Measurements from ENCODE around the gene TRAPPC10. TPM values are rescaled to one million over a fixed set of nuclear protein-coding genes. Genes with fewer than 3 reads are reported as not detected.
"Not testable (repeated sequence)": the region's sequence is repeated elsewhere in the genome, so short reads cannot be mapped to it uniquely, and the experiment has no call there.

Gene TRAPPC10
- total and polyA plus RNA-seq, 9 of the 15 experiments (the other 6 are each of a cell fraction or from before 2014, with no cell fraction given), result 1.1 to 33.8 (median 24.3) TPM

DNA sequence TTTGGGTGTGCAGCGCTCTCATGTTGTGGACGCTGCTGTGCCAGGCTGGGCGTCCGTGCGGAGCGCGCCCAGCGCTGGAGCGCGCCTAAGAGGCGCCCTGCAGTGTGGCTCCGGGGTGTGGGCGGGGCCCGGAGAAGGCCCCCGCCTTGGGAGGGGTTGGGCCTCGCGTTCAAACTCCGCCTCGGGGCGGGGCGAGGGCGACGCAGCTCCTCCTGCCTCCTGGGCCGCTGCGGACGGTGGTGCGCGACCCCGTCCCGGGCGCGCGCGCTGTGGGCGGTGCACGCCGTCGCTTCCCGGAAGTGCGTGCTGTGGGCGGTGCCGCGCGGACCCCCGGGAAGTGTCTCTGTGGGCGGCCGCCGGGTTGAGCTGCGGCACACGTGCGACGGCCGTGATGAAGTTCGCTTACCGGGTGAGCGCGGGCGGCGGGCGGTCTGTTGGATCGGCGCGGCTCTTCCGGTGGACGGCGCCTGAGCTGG is 95.0 kb downstream of the TRAPPC10 start, which contains the start of gene PWP2:
TSS of gene PWP2 (plus strand) at position 374 of the 476 bp plus-strand sequence. CDS start at position 392, 18 bp downstream.
- H3K27me3 ChIP-seq (ENCODE audit: control insufficient read depth in 2 of 2, insufficient read depth in 2 of 2, low read length in 2 of 2); H3K79me2 ChIP-seq (ENCODE audit: control insufficient read depth, insufficient read depth, low read length); POLR2A ChIA-PET; H3K9me3 ChIP-seq (replicated peaks; ENCODE audit: control insufficient read depth, insufficient read depth, low read depth, low read length); intact Hi-C loops (cut with micrococcal nuclease); H3K36me3 ChIP-seq (ENCODE audit: control insufficient read depth, insufficient read depth, low read length); H3K9me1 ChIP-seq (ENCODE audit: control insufficient read depth, insufficient read depth, low read length); H2AFZ ChIP-seq (ENCODE audit: low read depth, low read length); H3K27ac ChIP-seq (ENCODE audit: extremely low read depth, low read depth, low read length); H3K4me2 ChIP-seq (ENCODE audit: insufficient read depth, low read length); H4K20me1 ChIP-seq (replicated peaks; ENCODE audit: control insufficient read depth, insufficient read depth, low read length); H3K4me1 ChIP-seq (replicated peaks in 1 of 2; ENCODE audit: control insufficient read depth in 2 of 2, insufficient read depth in 2 of 2, low read length in 2 of 2); BruUV-seq (replicated peaks); H3K9ac ChIP-seq (ENCODE audit: insufficient read depth in 1 of 2, low read depth in 2 of 2, low read length in 2 of 2); DNase-seq (ENCODE audit: extremely low read depth in 1 of 4, low spot score in 3 of 4); in situ Hi-C loops (cut with MboI); CTCF ChIA-PET (ENCODE audit: low intra/inter-chr PET ratio): not testable (repeated sequence)
- peak; percentile 38 for TF ChIP-seq RBFOX2 (IDR thresholded peaks at IDR 0.05; ENCODE audit: low read depth, low read length)
- peak; percentile 44 for TF ChIP-seq POLR2G (IDR thresholded peaks at IDR 0.05; ENCODE audit: low read depth, low read length)
- ATAC-seq (peak; percentile 91), FAIRE-seq (peak; percentile 89)
- peak within 1 kb of the TSS; percentile 22; the same call in 1 of the 2 replicates for H3K4me3 ChIP-seq
- WGBS (ENCODE audit: insufficient coverage, low coverage, missing lambda C conversion rate), result no CpG with 5 or more reads among the region's 66 CpGs

GRCh38 chr21:44107589-44107988 is 95.5 kb downstream of the TRAPPC10 start:
- BruUV-seq (replicated peaks); intact Hi-C loops (cut with micrococcal nuclease); H3K27me3 ChIP-seq (ENCODE audit: control insufficient read depth in 2 of 2, insufficient read depth in 2 of 2, low read length in 2 of 2); DNase-seq (ENCODE audit: extremely low read depth in 1 of 4, low spot score in 3 of 4); FAIRE-seq; in situ Hi-C loops (cut with MboI); H4K20me1 ChIP-seq (replicated peaks; ENCODE audit: control insufficient read depth, insufficient read depth, low read length); H3K9me3 ChIP-seq (replicated peaks; ENCODE audit: control insufficient read depth, insufficient read depth, low read depth, low read length); POLR2A ChIA-PET; H3K9me1 ChIP-seq (ENCODE audit: control insufficient read depth, insufficient read depth, low read length); H3K27ac ChIP-seq (ENCODE audit: extremely low read depth, low read depth, low read length); H3K4me1 ChIP-seq (replicated peaks in 1 of 2; ENCODE audit: control insufficient read depth in 2 of 2, insufficient read depth in 2 of 2, low read length in 2 of 2); H2AFZ ChIP-seq (ENCODE audit: low read depth, low read length); H3K9ac ChIP-seq (ENCODE audit: insufficient read depth in 1 of 2, low read depth in 2 of 2, low read length in 2 of 2); H3K79me2 ChIP-seq (ENCODE audit: control insufficient read depth, insufficient read depth, low read length); CTCF ChIA-PET (ENCODE audit: low intra/inter-chr PET ratio); H3K4me2 ChIP-seq (ENCODE audit: insufficient read depth, low read length); H3K36me3 ChIP-seq (ENCODE audit: control insufficient read depth, insufficient read depth, low read length): not testable (repeated sequence)
- peak; percentile 75 for ATAC-seq
- H3K4me3 ChIP-seq, result peak overlapping the region; percentile 22; the same call in 1 of the 2 replicates
- WGBS (ENCODE audit: insufficient coverage, low coverage, missing lambda C conversion rate), result no CpG with 5 or more reads among the region's 31 CpGs

DNA sequence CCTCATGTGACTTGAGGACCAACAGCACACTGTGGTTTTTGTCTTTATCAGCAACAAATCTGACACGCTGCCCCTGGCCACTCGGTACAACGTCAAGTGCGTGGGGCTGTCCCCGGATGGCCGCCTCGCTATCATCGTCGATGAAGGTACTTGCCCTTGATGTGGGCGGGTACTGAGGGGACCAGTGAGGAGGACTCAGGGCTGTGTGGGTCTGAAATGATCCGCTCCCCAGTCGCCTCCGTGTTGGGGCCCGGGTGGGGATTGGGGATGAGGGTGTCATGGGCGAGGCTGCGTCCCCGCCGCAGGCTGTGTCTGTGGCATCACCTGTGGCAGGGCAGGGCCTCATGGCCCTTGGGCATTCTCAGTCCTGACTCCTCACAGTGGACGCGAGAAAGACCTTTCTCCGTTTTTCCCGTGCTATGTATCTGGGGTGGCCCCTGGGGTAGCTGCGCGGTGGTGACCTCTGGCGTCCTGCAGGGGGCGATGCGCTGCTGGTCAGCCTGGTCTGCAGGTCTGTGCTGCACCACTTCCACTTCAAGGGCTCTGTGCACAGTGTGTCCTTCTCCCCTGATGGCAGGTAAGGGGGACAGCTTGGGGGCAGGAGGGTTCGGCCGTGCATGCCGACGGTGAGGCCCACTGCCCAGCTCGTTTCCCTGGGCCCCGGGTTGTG is 101.7 kb downstream of the TRAPPC10 start:
- H3K9me3 ChIP-seq (replicated peaks; ENCODE audit: control insufficient read depth, insufficient read depth, low read depth, low read length); H3K4me3 ChIP-seq; CTCF ChIA-PET (ENCODE audit: low intra/inter-chr PET ratio); BruUV-seq (replicated peaks); H4K20me1 ChIP-seq (replicated peaks; ENCODE audit: control insufficient read depth, insufficient read depth, low read length); H3K27me3 ChIP-seq (ENCODE audit: control insufficient read depth in 2 of 2, insufficient read depth in 2 of 2, low read length in 2 of 2); H3K9me1 ChIP-seq (ENCODE audit: control insufficient read depth, insufficient read depth, low read length); H3K27ac ChIP-seq (ENCODE audit: extremely low read depth, low read depth, low read length); H2AFZ ChIP-seq (ENCODE audit: low read depth, low read length); POLR2A ChIA-PET; H3K79me2 ChIP-seq (ENCODE audit: control insufficient read depth, insufficient read depth, low read length); H3K36me3 ChIP-seq (ENCODE audit: control insufficient read depth, insufficient read depth, low read length); H3K9ac ChIP-seq (ENCODE audit: insufficient read depth in 1 of 2, low read depth in 2 of 2, low read length in 2 of 2); in situ Hi-C loops (cut with MboI); DNase-seq (ENCODE audit: extremely low read depth in 1 of 4, low spot score in 3 of 4); H3K4me2 ChIP-seq (ENCODE audit: insufficient read depth, low read length); intact Hi-C loops (cut with micrococcal nuclease); H3K4me1 ChIP-seq (replicated peaks in 1 of 2; ENCODE audit: control insufficient read depth in 2 of 2, insufficient read depth in 2 of 2, low read length in 2 of 2): not testable (repeated sequence)
- ATAC-seq (peak; percentile 96), FAIRE-seq (peak; percentile 86)
- no CpG with 5 or more reads among the region's 33 CpGs for WGBS (ENCODE audit: insufficient coverage, low coverage, missing lambda C conversion rate)

Data from K562 (cell line).